NCI-H524 treated with DMSO at 0.1 percent for 48 hours (cell line): ENCODE measurements around the gene FN3K.

Source experiments
- DNase-seq: peaks from one replicate; lab custom pipeline; 2025; lab: John Stamatoyannopoulos, UW

FN3K gene

DNA sequence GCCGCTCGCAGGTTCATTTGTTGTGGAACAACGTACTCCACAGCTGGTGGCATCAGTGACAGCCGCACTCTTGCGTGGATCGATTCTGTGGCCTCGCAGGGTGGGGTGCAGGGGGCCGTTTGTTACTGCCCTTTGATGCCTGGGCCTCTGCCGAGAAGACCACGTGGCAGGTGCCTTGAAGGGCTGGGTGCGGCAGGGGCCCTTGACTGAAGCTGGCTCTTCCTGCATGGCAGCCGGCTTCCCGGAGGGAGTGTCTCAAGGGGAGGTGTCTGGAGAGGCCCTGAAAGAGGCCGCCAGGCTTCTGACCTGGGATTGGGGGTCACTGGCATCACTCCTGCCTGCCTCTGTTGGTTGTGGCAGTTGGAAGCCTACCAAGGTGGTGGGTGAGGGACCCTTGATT is 60.2 kb downstream of the FN3K start:
- DNase-seq = no peak

DNA sequence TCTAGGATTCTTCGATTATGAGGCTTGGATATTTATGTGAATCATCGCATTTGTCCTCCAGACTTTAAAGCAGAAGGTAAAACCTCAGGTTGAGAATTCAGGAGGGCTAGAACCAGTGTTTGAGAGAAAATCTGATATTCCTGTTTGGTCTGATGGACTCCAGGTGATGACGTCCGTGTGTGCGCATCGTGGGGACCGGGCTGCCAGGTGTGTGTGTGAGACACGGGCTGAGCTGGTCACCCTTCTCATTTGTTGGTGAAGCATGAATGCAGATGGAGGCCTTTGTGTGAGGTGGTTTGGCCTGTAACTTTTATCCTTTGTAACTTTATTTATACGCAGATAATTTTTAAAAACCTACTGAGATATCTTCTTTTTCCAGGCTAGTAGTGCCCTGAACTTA is 61.6 kb downstream of the FN3K start:
- no peak for DNase-seq

DNA sequence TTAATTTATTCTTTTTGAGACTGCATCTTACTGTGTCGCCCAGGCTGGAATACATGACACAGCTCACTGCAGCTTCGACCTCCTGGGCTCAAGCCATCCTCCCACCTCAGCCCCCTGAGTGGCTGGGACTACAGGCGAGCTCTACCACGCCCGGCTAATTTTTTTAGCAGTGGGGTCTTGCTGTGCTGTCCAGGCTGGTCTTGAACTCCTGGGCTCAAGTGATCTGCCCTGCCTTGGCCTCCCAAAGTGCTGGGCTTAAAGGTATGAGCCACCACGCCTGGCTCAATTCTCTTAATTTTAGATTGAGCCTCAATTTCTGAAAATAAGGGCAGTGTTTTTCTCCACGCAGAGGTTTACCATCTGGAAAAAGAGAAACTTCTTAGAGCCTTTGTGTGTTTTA is 63.3 kb downstream of the FN3K start:
- DNase-seq = no peak

DNA sequence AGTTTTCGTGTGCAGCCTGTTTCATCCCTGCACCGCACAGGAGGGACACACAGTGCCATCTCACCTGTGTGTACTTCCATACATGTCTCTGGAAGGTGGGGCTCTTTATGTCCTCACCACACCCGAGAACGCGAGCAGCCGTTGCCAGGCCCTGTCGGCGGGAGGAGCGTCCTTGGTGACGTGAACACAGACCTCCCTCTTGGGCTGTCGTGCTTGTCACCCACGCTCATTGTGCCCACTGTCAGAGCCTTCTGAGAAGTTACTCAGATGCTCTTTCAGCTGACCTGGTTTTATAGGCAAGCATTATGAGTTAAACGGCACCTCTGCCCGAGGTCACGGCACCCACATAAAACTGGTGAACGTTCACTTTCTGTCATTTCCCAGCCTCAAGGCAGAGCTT is 64.2 kb downstream of the FN3K start:
- DNase-seq = no peak
